ACC112 (cell line): ENCODE data around the gene LY6G5C.
A peak's percentile ranks its signal among the peaks of the same experiment; 100 is the strongest.

ENCODE experiments used
- H2AFZ ChIP-seq: fragments of 200-600 bp; sonication (generic); one replicate; pipeline ENCODE4 v1.6.0; 2017; ENCODE audit warnings: antibody characterized with exemption, low read length; ENCODE audit not compliant: unreplicated experiment
- H3K27ac ChIP-seq: fragments of 200-600 bp; sonication (generic); 2 replicates; pipeline ENCODE4 v1.5.1; 2014; ENCODE audit warnings: low read depth, mild to moderate bottlenecking, antibody characterized with exemption, low read length, moderate library complexity
- H3K27me3 ChIP-seq: fragments of 200-600 bp; sonication (generic); 2 replicates; pipeline ENCODE4 v1.6.1; 2014; ENCODE audit warnings: mild to moderate bottlenecking, antibody characterized with exemption, low read length, moderate library complexity, mixed read lengths; ENCODE audit not compliant: insufficient read depth
- H3K36me3 ChIP-seq: fragments of 200-600 bp; sonication (generic); 2 replicates; pipeline ENCODE4 v1.6.1; 2016; ENCODE audit warnings: mild to moderate bottlenecking, antibody characterized with exemption, low read length, moderate library complexity, mixed read lengths; ENCODE audit not compliant: insufficient read depth
- H3K4me1 ChIP-seq: fragments of 200-600 bp; sonication (generic); one replicate; pipeline ENCODE4 v1.6.1; 2016; ENCODE audit warnings: low read length, mixed read lengths; ENCODE audit not compliant: insufficient read depth, unreplicated experiment, control insufficient read depth
- H3K4me3 ChIP-seq: fragments of 200-600 bp; sonication (generic); 2 replicates; pipeline ENCODE4 v1.5.1; 2014; ENCODE audit warnings: mild to moderate bottlenecking, low read depth, low read length
- H3K79me2 ChIP-seq: fragments of 200-600 bp; sonication (generic); one replicate; pipeline ENCODE4 v1.6.0; 2016; ENCODE audit warnings: low read length; ENCODE audit not compliant: control insufficient read depth, unreplicated experiment, insufficient read depth

The LY6G5C gene

GRCh38 chr6:31702405-31702818, 21.5 kb upstream of the LY6G5C start:
- peaks cover 17% of the 10 kb centered on the region for H3K4me1 ChIP-seq
- H3K36me3 ChIP-seq, result 0 out of 2 replicates have a peak, but pooled peaks cover 2% of the 10 kb centered on the region
- H3K27ac ChIP-seq, result peak overlapping the region; percentile 87
- H3K27me3 ChIP-seq, result no peaks in the 10 kb centered on the region
- H3K79me2 ChIP-seq, result peaks cover 23% of the 10 kb centered on the region
- H2AFZ ChIP-seq, result peak overlapping the region; percentile 93
- H3K4me3 ChIP-seq, result peak overlapping the region; percentile 88

- no peaks in the 10 kb centered on the region for H3K27me3 ChIP-seq
- H3K36me3 ChIP-seq, result 0 out of 2 replicates have a peak, but pooled peaks cover 2% of the 10 kb centered on the region
- peaks cover 23% of the 10 kb centered on the region for H3K79me2 ChIP-seq
- peak overlapping the region; percentile 93 for H2AFZ ChIP-seq
- peak overlapping the region; percentile 88 for H3K4me3 ChIP-seq
- peaks cover 17% of the 10 kb centered on the region for H3K4me1 ChIP-seq
- H3K27ac ChIP-seq, result peak overlapping the region; percentile 87
Measured at GRCh38 chr6:31701666-31702404, 21.0 kb upstream of the LY6G5C start.

- Histone ChIP-seq H3K79me2 (peaks cover 23% of the 10 kb centered on the region), H3K4me3 (no peak overlapping the region; the same call in 1 of the 2 replicates), H2AFZ (no peak overlapping the region), H3K4me1 (peaks cover 17% of the 10 kb centered on the region), H3K27ac (no peak overlapping the region), H3K36me3 (0 out of 2 replicates have a peak, but pooled peaks cover 2% of the 10 kb centered on the region), H3K27me3 (no peaks in the 10 kb centered on the region)
Measured at GRCh38 chr6:31700740-31701401, 20.0 kb upstream of the LY6G5C start.

- Histone ChIP-seq H3K4me1 (peaks cover 17% of the 10 kb centered on the region), H3K4me3 (no peak overlapping the region), H3K27ac (peak overlapping the region; percentile 2; the same call in 1 of the 2 replicates), H3K27me3 (no peaks in the 10 kb centered on the region), H3K36me3 (peaks cover 6% of the 10 kb centered on the region; the same call in 1 of the 2 replicates), H3K79me2 (peaks cover 19% of the 10 kb centered on the region), H2AFZ (no peak overlapping the region)
Measured at GRCh38 chr6:31697555-31697954, 16.7 kb upstream of the LY6G5C start.

- no peak overlapping the region for H2AFZ ChIP-seq
- H3K36me3 ChIP-seq, result peaks cover 4% of the 10 kb centered on the region; the same call in 1 of the 2 replicates
- peaks cover 7% of the 10 kb centered on the region for H3K4me1 ChIP-seq
- H3K79me2 ChIP-seq, result no peaks in the 10 kb centered on the region
- H3K27ac ChIP-seq, result no peak overlapping the region
- no peaks in the 10 kb centered on the region for H3K27me3 ChIP-seq
- H3K4me3 ChIP-seq, result no peak overlapping the region
Measured at GRCh38 chr6:31693535-31693934, 12.7 kb upstream of the LY6G5C start.

GRCh38 chr6:31692886-31693285, 12.0 kb upstream of the LY6G5C start:
- no peak overlapping the region for H2AFZ ChIP-seq
- H3K36me3 ChIP-seq, result peaks cover 4% of the 10 kb centered on the region; the same call in 1 of the 2 replicates
- H3K4me3 ChIP-seq, result no peak overlapping the region
- H3K27me3 ChIP-seq, result no peaks in the 10 kb centered on the region
- H3K4me1 ChIP-seq, result peaks cover 4% of the 10 kb centered on the region
- no peak overlapping the region for H3K27ac ChIP-seq
- no peaks in the 10 kb centered on the region for H3K79me2 ChIP-seq

- Histone ChIP-seq H3K27ac (no peak overlapping the region), H3K27me3 (no peaks in the 10 kb centered on the region), H3K36me3 (peaks cover 4% of the 10 kb centered on the region; the same call in 1 of the 2 replicates)
Measured at GRCh38 chr6:31692353-31692752, 11.5 kb upstream of the LY6G5C start.

GRCh38 chr6:31691564-31692108, 10.8 kb upstream of the LY6G5C start:
- no peaks in the 10 kb centered on the region for H3K4me1 ChIP-seq
- H3K27ac ChIP-seq, result no peak overlapping the region
- no peak overlapping the region for H3K4me3 ChIP-seq
- no peaks in the 10 kb centered on the region for H3K79me2 ChIP-seq
- H3K27me3 ChIP-seq, result no peaks in the 10 kb centered on the region
- peaks cover 4% of the 10 kb centered on the region; the same call in 1 of the 2 replicates for H3K36me3 ChIP-seq
- H2AFZ ChIP-seq, result no peak overlapping the region

More at GRCh38 chr6:31692353-31692752, 11.5 kb upstream of the LY6G5C start:
- Histone ChIP-seq H3K79me2 (no peaks in the 10 kb centered on the region), H3K4me1 (no peaks in the 10 kb centered on the region), H2AFZ (no peak overlapping the region), H3K4me3 (no peak overlapping the region)

GRCh38 chr6:31691078-31691463, 10.2 kb upstream of the LY6G5C start:
- Histone ChIP-seq H2AFZ (no peak overlapping the region), H3K36me3 (peaks cover 4% of the 10 kb centered on the region; the same call in 1 of the 2 replicates), H3K27ac (no peak overlapping the region), H3K27me3 (no peaks in the 10 kb centered on the region), H3K4me3 (no peak overlapping the region), H3K79me2 (no peaks in the 10 kb centered on the region), H3K4me1 (no peaks in the 10 kb centered on the region)

- H3K4me3 ChIP-seq, result no peak overlapping the region
- H3K4me1 ChIP-seq, result no peaks in the 10 kb centered on the region
- no peaks in the 10 kb centered on the region for H3K79me2 ChIP-seq
- H2AFZ ChIP-seq, result no peak overlapping the region
- peaks cover 4% of the 10 kb centered on the region; the same call in 1 of the 2 replicates for H3K36me3 ChIP-seq
- H3K27me3 ChIP-seq, result no peaks in the 10 kb centered on the region
- no peak overlapping the region for H3K27ac ChIP-seq
Measured at GRCh38 chr6:31690231-31691077, 9.6 kb upstream of the LY6G5C start.
